Aorta (tissue), 5 donors: ENCODE results near the gene GRIN3B. TPM values are rescaled to one million over a fixed set of nuclear protein-coding genes. Genes with fewer than 3 reads are reported as not detected.

Experiments used
- ATAC-seq: fragments of 200-7000 bp; cut with Tn5 transposase; one replicate; pipeline ENCODE4 v1.9.1; 2022; ENCODE audit warnings: moderate library complexity; ENCODE audit not compliant: low FRiP score
- DNase-seq, 2 donors: peaks; one replicate each; pipeline ENCODE4 v3.0.0-alpha.2; 2020
- H3K27ac ChIP-seq, 2 donors: one replicate each; pipeline ENCODE4 v1.5.1; 2013; ENCODE audit warnings: low read length in 2 of 2, mild to moderate bottlenecking in 2 of 2, moderate library complexity in 2 of 2, control low read depth in 1 of 2, inconsistent platforms in 1 of 2, low read depth in 1 of 2
- H3K27me3 ChIP-seq, 2 donors: one replicate each; pipeline ENCODE4 v1.6.1; 2013; ENCODE audit warnings: control low read depth in 1 of 2, low read length in 1 of 2, mild to moderate bottlenecking in 1 of 2, moderate library complexity in 1 of 2; ENCODE audit not compliant: insufficient read depth in 2 of 2, control insufficient read depth in 1 of 2
- H3K36me3 ChIP-seq, 2 donors: one replicate each; pipeline ENCODE4 v1.6.1; 2013; ENCODE audit warnings: control low read depth in 1 of 2, low read length in 1 of 2, mild to moderate bottlenecking in 1 of 2; ENCODE audit not compliant: insufficient read depth in 2 of 2, control insufficient read depth in 1 of 2
- H3K4me1 ChIP-seq, 2 donors: one replicate each; pipeline ENCODE4 v1.6.1; 2013; ENCODE audit warnings: low read length in 2 of 2, control low read depth in 1 of 2, mild to moderate bottlenecking in 1 of 2, moderate library complexity in 1 of 2; ENCODE audit not compliant: insufficient read depth in 2 of 2, control insufficient read depth in 1 of 2
- H3K4me3 ChIP-seq, 2 donors: one replicate each; pipeline ENCODE4 v1.5.1; 2013; ENCODE audit warnings: low read length in 2 of 2, control low read depth in 1 of 2, mild to moderate bottlenecking in 1 of 2
- H3K9me3 ChIP-seq: one replicate; pipeline ENCODE4 v1.6.1; 2013; ENCODE audit warnings: mild to moderate bottlenecking, low read length; ENCODE audit not compliant: control insufficient read depth
- WGBS, 2 donors: extraction: QIAGEN DNeasy Blood & Tissue Kit; methylation state at CpG; one replicate each; pipeline ENCODE4 v1.1.7; 2013; 5-methylcytosine and 5-hydroxymethylcytosine counted together
- intact Hi-C, 2 donors: fragments of 100-400 bp; cut with DNase I; formaldehyde crosslinking; loops; one replicate each; pipeline versions ENCODE4 v1.14.2 to v1.15.0; 2022
- polyA plus RNA-seq, 2 donors: library from polyadenylated mRNA; stranded (reverse); fragments of 200-250 nt; gene quantifications; one replicate each; pipeline ENCODE4 v1.2.3, GENCODE V29; 2013
- total RNA-seq, 2 donors: library from RNA; stranded (reverse); fragmentation: NEBNext Ultra II Directional; extraction: Animal tissue kit (Norgen Biotek cat#: 25700); gene quantifications; one replicate each; pipeline ENCODE4 v1.2.1, GENCODE V29; 2021
- donor health status: healthy with polysubstance abuse.
- donor health status: Bipolar disorder and iron deficiency.
- donor health status: DM: no; HTN: no; CAD: no.
- donor health status: DM: no; HTN: no; CAD: no.
- donor health status: DM: yes; HTN: yes; CAD: no.

Gene GRIN3B
- total and polyA plus RNA-seq, 4 donors: 0.10 to 1.3 TPM; not detected in 2

- ATAC-seq: no peak
Observed at GRCh38 chr19:1054102-1055027, 54.1 kb downstream of the GRIN3B start.

GRCh38 chr19:1055028-1055425 lies 54.8 kb downstream of the GRIN3B start:
- no peaks in the 10 kb centered on the region for H3K36me3 ChIP-seq
- DNase-seq (no peak), ATAC-seq (no peak)
- H3K9me3 ChIP-seq: peaks cover 7% of the 10 kb centered on the region
- H3K4me1 ChIP-seq: no peaks in the 10 kb centered on the region
- H3K27ac ChIP-seq: no peak overlapping the region
- 92 to 94% methylated on average over 14 of the region's 14 CpGs for WGBS, 2 donors
- H3K4me3 ChIP-seq: no peak overlapping the region
- no peaks in the 10 kb centered on the region for H3K27me3 ChIP-seq
- intact Hi-C loops: no loop called here

More at GRCh38 chr19:1054102-1055027, 54.1 kb downstream of the GRIN3B start:
- Histone ChIP-seq H3K27me3 (no peaks in the 10 kb centered on the region), H3K4me3 (no peak overlapping the region), H3K36me3 (no peaks in the 10 kb centered on the region), H3K9me3 (peaks cover 7% of the 10 kb centered on the region), H3K4me1 (no peaks in the 10 kb centered on the region), H3K27ac (no peak overlapping the region)
- intact Hi-C loops: no loop called here
- WGBS, 2 donors: 94 to 96% methylated on average over 28 of the region's 28 CpGs
- DNase-seq: no peak

- intact Hi-C loops: no loop called here
- DNase-seq (no peak), ATAC-seq (no peak)
- Histone ChIP-seq H3K4me3 (no peak overlapping the region), H3K9me3 (peaks cover 7% of the 10 kb centered on the region), H3K4me1 (no peaks in the 10 kb centered on the region), H3K27me3 (no peaks in the 10 kb centered on the region), H3K36me3 (no peaks in the 10 kb centered on the region), H3K27ac (no peak overlapping the region)
- WGBS, 2 donors: 96 to 97% methylated on average over 20 of the region's 20 CpGs
Observed at GRCh38 chr19:1055886-1056620, 55.8 kb downstream of the GRIN3B start.

- ATAC-seq (no peak), DNase-seq (no peak)
- Histone ChIP-seq H3K27me3 (no peaks in the 10 kb centered on the region), H3K27ac (no peak overlapping the region), H3K4me3 (no peak overlapping the region), H3K9me3 (peaks cover 7% of the 10 kb centered on the region), H3K36me3 (no peaks in the 10 kb centered on the region), H3K4me1 (no peaks in the 10 kb centered on the region)
- intact Hi-C loops: no loop called here
- WGBS, 2 donors: 49 to 56% methylated on average over 3 of the region's 3 CpGs
Observed at GRCh38 chr19:1057176-1057855, 57.1 kb downstream of the GRIN3B start.

- ATAC-seq (no peak), DNase-seq (no peak)
- no peaks in the 10 kb centered on the region for H3K36me3 ChIP-seq
- H3K27me3 ChIP-seq: no peaks in the 10 kb centered on the region
- H3K27ac ChIP-seq: no peak overlapping the region
- H3K4me1 ChIP-seq: no peaks in the 10 kb centered on the region
- intact Hi-C loops: no loop called here
- H3K4me3 ChIP-seq: no peak overlapping the region
- peaks cover 7% of the 10 kb centered on the region for H3K9me3 ChIP-seq
- WGBS, 2 donors: 95 to 96% methylated on average over 5 of the region's 5 CpGs
Observed at GRCh38 chr19:1058112-1058511, 57.9 kb downstream of the GRIN3B start.

Other genes starting within 250 kb of the GRIN3B start
- gene MISP, start 249.3 kb upstream of the GRIN3B start, total RNA-seq: under 1 TPM in 1 of 2 donors, not detected in 1; 0.12 TPM
- gene MISP, start 249.3 kb upstream of the GRIN3B start, polyA plus RNA-seq: 10 to 100 TPM in 1 of 2 donors, 1 to 10 TPM in 1; 1.0 to 53.3 TPM
- gene PTBP1, start 203.0 kb upstream of the GRIN3B start, total RNA-seq: 100 to 1,000 TPM; 192 to 218 TPM
- 10 to 100 TPM; 46.7 to 90.4 TPM for gene PTBP1, start 203.0 kb upstream of the GRIN3B start, polyA plus RNA-seq
- gene PLPPR3, start 178.5 kb upstream of the GRIN3B start, total RNA-seq: not detected
- not detected for gene PLPPR3, start 178.5 kb upstream of the GRIN3B start, polyA plus RNA-seq
- gene AZU1, start 172.6 kb upstream of the GRIN3B start, total RNA-seq: under 1 TPM in 1 of 2 donors, not detected in 1; 0.72 TPM
- under 1 TPM in 1 of 2 donors, not detected in 1; 0.49 TPM for gene AZU1, start 172.6 kb upstream of the GRIN3B start, polyA plus RNA-seq
- gene PRTN3, start 159.4 kb upstream of the GRIN3B start, total RNA-seq: not detected
- not detected for gene PRTN3, start 159.4 kb upstream of the GRIN3B start, polyA plus RNA-seq
- gene ELANE, start 148.1 kb upstream of the GRIN3B start, total RNA-seq: 1 to 10 TPM in 1 of 2 donors, not detected in 1; 2.0 TPM
- gene ELANE, start 148.1 kb upstream of the GRIN3B start, polyA plus RNA-seq: not detected
- gene CFD, start 140.8 kb upstream of the GRIN3B start, total RNA-seq: 100 to 1,000 TPM; 104 to 354 TPM
- 10 to 100 TPM in 1 of 2 donors, 1 to 10 TPM in 1; 3.3 to 23.9 TPM for gene CFD, start 140.8 kb upstream of the GRIN3B start, polyA plus RNA-seq
- gene MED16, start 107.2 kb upstream of the GRIN3B start, total RNA-seq: 10 to 100 TPM; 31.5 to 36.5 TPM
- 100 to 1,000 TPM in 1 of 2 donors, 10 to 100 TPM in 1; 22.9 to 165 TPM for gene MED16, start 107.2 kb upstream of the GRIN3B start, polyA plus RNA-seq
- not detected for gene RNU6-9, start 106.9 kb upstream of the GRIN3B start, total RNA-seq
- gene RNU6-9, start 106.9 kb upstream of the GRIN3B start, polyA plus RNA-seq: not detected
- gene R3HDM4, start 87.2 kb upstream of the GRIN3B start, total RNA-seq: 10 to 100 TPM; 41.6 to 43.8 TPM
- gene R3HDM4, start 87.2 kb upstream of the GRIN3B start, polyA plus RNA-seq: 10 to 100 TPM; 19.7 to 36.2 TPM
- not detected for gene KISS1R, start 83.1 kb upstream of the GRIN3B start, total RNA-seq
- gene KISS1R, start 83.1 kb upstream of the GRIN3B start, polyA plus RNA-seq: not detected
- 10 to 100 TPM in 1 of 2 donors, 1 to 10 TPM in 1; 9.3 to 13.8 TPM for gene ARID3A, start 74.4 kb upstream of the GRIN3B start, total RNA-seq
- gene ARID3A, start 74.4 kb upstream of the GRIN3B start, polyA plus RNA-seq: 1 to 10 TPM in 1 of 2 donors, under 1 TPM in 1; 0.97 to 1.3 TPM
- 10 to 100 TPM; 15.5 to 16.1 TPM for gene WDR18, start 16.1 kb upstream of the GRIN3B start, total RNA-seq
- 10 to 100 TPM; 20.9 to 68.8 TPM for gene WDR18, start 16.1 kb upstream of the GRIN3B start, polyA plus RNA-seq
- gene TMEM259, start 20.7 kb downstream of the GRIN3B start, total RNA-seq: 100 to 1,000 TPM; 118 to 142 TPM
- 100 to 1,000 TPM in 1 of 2 donors, 10 to 100 TPM in 1; 50.1 to 434 TPM for gene TMEM259, start 20.7 kb downstream of the GRIN3B start, polyA plus RNA-seq
- not detected for gene RNU6-2, start 21.1 kb downstream of the GRIN3B start, total RNA-seq
- not detected for gene RNU6-2, start 21.1 kb downstream of the GRIN3B start, polyA plus RNA-seq
- 100 to 1,000 TPM; 142 to 185 TPM for gene CNN2, start 26.2 kb downstream of the GRIN3B start, total RNA-seq
- gene CNN2, start 26.2 kb downstream of the GRIN3B start, polyA plus RNA-seq: 100 to 1,000 TPM in 1 of 2 donors, 10 to 100 TPM in 1; 53.2 to 141 TPM
- gene ABCA7, start 39.7 kb downstream of the GRIN3B start, total RNA-seq: 10 to 100 TPM in 1 of 2 donors, 1 to 10 TPM in 1; 9.5 to 20.6 TPM
- gene ABCA7, start 39.7 kb downstream of the GRIN3B start, polyA plus RNA-seq: 1 to 10 TPM; 1.9 to 7.6 TPM
- 10 to 100 TPM; 15.3 to 38.6 TPM for gene ARHGAP45, start 66.7 kb downstream of the GRIN3B start, total RNA-seq
- 10 to 100 TPM in 1 of 2 donors, 1 to 10 TPM in 1; 7.4 to 21.8 TPM for gene ARHGAP45, start 66.7 kb downstream of the GRIN3B start, polyA plus RNA-seq
- gene POLR2E, start 95.0 kb downstream of the GRIN3B start, total RNA-seq: 10 to 100 TPM; 83.5 to 95.6 TPM
- gene POLR2E, start 95.0 kb downstream of the GRIN3B start, polyA plus RNA-seq: 100 to 1,000 TPM in 1 of 2 donors, 10 to 100 TPM in 1; 91.5 to 116 TPM
- gene GPX4, start 103.6 kb downstream of the GRIN3B start, total RNA-seq: 100 to 1,000 TPM; 165 to 236 TPM
- 100 to 1,000 TPM; 696 to 786 TPM for gene GPX4, start 103.6 kb downstream of the GRIN3B start, polyA plus RNA-seq
- gene SBNO2, start 173.8 kb downstream of the GRIN3B start, total RNA-seq: 100 to 1,000 TPM in 1 of 2 donors, 10 to 100 TPM in 1; 97.2 to 165 TPM
- gene SBNO2, start 173.8 kb downstream of the GRIN3B start, polyA plus RNA-seq: 10 to 100 TPM; 11.0 to 53.3 TPM
- gene STK11, start 205.4 kb downstream of the GRIN3B start, total RNA-seq: 10 to 100 TPM; 39.4 to 59.5 TPM
- 10 to 100 TPM; 30.1 to 58.9 TPM for gene STK11, start 205.4 kb downstream of the GRIN3B start, polyA plus RNA-seq
- gene CBARP, start 237.6 kb downstream of the GRIN3B start, total RNA-seq: 1 to 10 TPM; 3.0 to 3.7 TPM
- 1 to 10 TPM in 1 of 2 donors, under 1 TPM in 1; 0.88 to 1.1 TPM for gene CBARP, start 237.6 kb downstream of the GRIN3B start, polyA plus RNA-seq
- gene ATP5F1D, start 241.3 kb downstream of the GRIN3B start, total RNA-seq: 100 to 1,000 TPM in 1 of 2 donors, 10 to 100 TPM in 1; 92.8 to 102 TPM
- 100 to 1,000 TPM; 131 to 164 TPM for gene ATP5F1D, start 241.3 kb downstream of the GRIN3B start, polyA plus RNA-seq
- 100 to 1,000 TPM; 112 to 121 TPM for gene MIDN, start 248.2 kb downstream of the GRIN3B start, total RNA-seq
- gene MIDN, start 248.2 kb downstream of the GRIN3B start, polyA plus RNA-seq: 10 to 100 TPM; 11.8 to 27.4 TPM